ENCODE data around the gene PSKH1. TPM values are rescaled to one million over a fixed set of nuclear protein-coding genes. Genes with fewer than 3 reads are reported as not detected.

The PSKH1 gene
- total and polyA plus RNA-seq, 4 donors = 8.3 to 23.8 (median 13.8) TPM

GRCh38 chr16:67868290-67868689, 24.8 kb upstream of the PSKH1 start:
- peaks cover 0 to 19% (median 9%) of the 10 kb centered on the region in 4 donors for H3K36me3 ChIP-seq (ENCODE audit: control insufficient read depth in 4 of 4, insufficient read depth in 3 of 4, low read depth in 1 of 4, low read length in 3 of 4)
- TF ChIP-seq HNF4G (IDR thresholded peaks at IDR 0.05) (no peak), GABPA (IDR thresholded peaks at IDR 0.05 in 1 of 2, conservative IDR thresholded peaks at IDR 0.05 in 1 of 2) (no peak), FOXA2 (IDR thresholded peaks at IDR 0.05) (no peak), JUND (IDR thresholded peaks at IDR 0.05) (no peak), NR2F2 (IDR thresholded peaks at IDR 0.05) (no peak)
- TF ChIP-seq, protein P1, sequence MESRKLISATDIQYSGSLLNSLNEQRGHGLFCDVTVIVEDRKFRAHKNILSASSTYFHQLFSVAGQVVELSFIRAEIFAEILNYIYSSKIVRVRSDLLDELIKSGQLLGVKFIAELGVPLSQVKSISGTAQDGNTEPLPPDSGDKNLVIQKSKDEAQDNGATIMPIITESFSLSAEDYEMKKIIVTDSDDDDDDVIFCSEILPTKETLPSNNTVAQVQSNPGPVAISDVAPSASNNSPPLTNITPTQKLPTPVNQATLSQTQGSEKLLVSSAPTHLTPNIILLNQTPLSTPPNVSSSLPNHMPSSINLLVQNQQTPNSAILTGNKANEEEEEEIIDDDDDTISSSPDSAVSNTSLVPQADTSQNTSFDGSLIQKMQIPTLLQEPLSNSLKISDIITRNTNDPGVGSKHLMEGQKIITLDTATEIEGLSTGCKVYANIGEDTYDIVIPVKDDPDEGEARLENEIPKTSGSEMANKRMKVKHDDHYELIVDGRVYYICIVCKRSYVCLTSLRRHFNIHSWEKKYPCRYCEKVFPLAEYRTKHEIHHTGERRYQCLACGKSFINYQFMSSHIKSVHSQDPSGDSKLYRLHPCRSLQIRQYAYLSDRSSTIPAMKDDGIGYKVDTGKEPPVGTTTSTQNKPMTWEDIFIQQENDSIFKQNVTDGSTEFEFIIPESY (IDR thresholded peaks at IDR 0.05) = no peak
- WGBS = 97% methylated on average over 6 of the region's 6 CpGs

GRCh38 chr16:67869653-67870052, 23.4 kb upstream of the PSKH1 start:
- Histone ChIP-seq H3K9ac (ENCODE audit: low read depth in 1 of 2, low read length in 2 of 2) (no peak overlapping the region), H3K4me1 (ENCODE audit: control insufficient read depth in 4 of 4, insufficient read depth in 4 of 4, low read length in 3 of 4) (peaks cover 2 to 20% (median 16%) of the 10 kb centered on the region in 4 donors), H3K27me3 (ENCODE audit: control insufficient read depth in 4 of 4, insufficient read depth in 4 of 4, low read length in 3 of 4) (no peaks in the 10 kb centered on the region), H3K36me3 (ENCODE audit: control insufficient read depth in 4 of 4, insufficient read depth in 3 of 4, low read depth in 1 of 4, low read length in 3 of 4) (peaks cover 0 to 19% (median 9%) of the 10 kb centered on the region in 4 donors), H3K27ac (ENCODE audit: low read depth in 1 of 2, low read length in 2 of 2) (peak overlapping the region; percentile 36 to 43), H3K9me3 (ENCODE audit: control insufficient read depth in 4 of 4, low read length in 3 of 4) (no peaks in the 10 kb centered on the region), H3K4me3 (ENCODE audit: low read depth in 1 of 3, low read length in 3 of 3) (no peak overlapping the region)
- TF ChIP-seq EGR1 (IDR thresholded peaks at IDR 0.05; ENCODE audit: low read depth in 2 of 2) (no peak), RXRA (IDR thresholded peaks at IDR 0.05) (peak in 1 of 2 donors; percentile 53), HNF4A (conservative IDR thresholded peaks at IDR 0.05) (peak in 1 of 2 donors; percentile 37)
- no peak for DNase-seq (ENCODE audit: low spot score)
- 42% methylated on average over 7 of the region's 7 CpGs for WGBS

More at GRCh38 chr16:67868290-67868689, 24.8 kb upstream of the PSKH1 start:
- no peaks in the 10 kb centered on the region for H3K9me3 ChIP-seq (ENCODE audit: control insufficient read depth in 4 of 4, low read length in 3 of 4)
- H3K9ac ChIP-seq (ENCODE audit: low read depth in 1 of 2, low read length in 2 of 2) = no peak overlapping the region
- no peak overlapping the region for H3K27ac ChIP-seq (ENCODE audit: low read depth in 1 of 2, low read length in 2 of 2)
- no peak for DNase-seq (ENCODE audit: low spot score)
- peaks cover 0 to 8% (median 4%) of the 10 kb centered on the region in 4 donors for H3K4me1 ChIP-seq (ENCODE audit: control insufficient read depth in 4 of 4, insufficient read depth in 4 of 4, low read length in 3 of 4)
- no peaks in the 10 kb centered on the region for H3K27me3 ChIP-seq (ENCODE audit: control insufficient read depth in 4 of 4, insufficient read depth in 4 of 4, low read length in 3 of 4)
- no peak overlapping the region for H3K4me3 ChIP-seq (ENCODE audit: low read depth in 1 of 3, low read length in 3 of 3)

- no peak for TF ChIP-seq RAD21 (IDR thresholded peaks at IDR 0.05)
- TF ChIP-seq TAF1 (conservative IDR thresholded peaks at IDR 0.05) = no peak
- no peak for TF ChIP-seq JUND (IDR thresholded peaks at IDR 0.05)
- TF ChIP-seq GABPA (IDR thresholded peaks at IDR 0.05 in 1 of 2, conservative IDR thresholded peaks at IDR 0.05 in 1 of 2) = no peak
- TF ChIP-seq RXRA (IDR thresholded peaks at IDR 0.05) = no peak
- no peak for TF ChIP-seq FOXA1 (IDR thresholded peaks at IDR 0.05)
- TF ChIP-seq FOXA2 (IDR thresholded peaks at IDR 0.05) = no peak
- TF ChIP-seq NR2F2 (IDR thresholded peaks at IDR 0.05) = no peak
- no peak for TF ChIP-seq SP1 (IDR thresholded peaks at IDR 0.05)
- TF ChIP-seq, protein P1 (IDR thresholded peaks at IDR 0.05) = no peak
- no peak for TF ChIP-seq MAX (IDR thresholded peaks at IDR 0.05)
- TF ChIP-seq, protein P2, sequence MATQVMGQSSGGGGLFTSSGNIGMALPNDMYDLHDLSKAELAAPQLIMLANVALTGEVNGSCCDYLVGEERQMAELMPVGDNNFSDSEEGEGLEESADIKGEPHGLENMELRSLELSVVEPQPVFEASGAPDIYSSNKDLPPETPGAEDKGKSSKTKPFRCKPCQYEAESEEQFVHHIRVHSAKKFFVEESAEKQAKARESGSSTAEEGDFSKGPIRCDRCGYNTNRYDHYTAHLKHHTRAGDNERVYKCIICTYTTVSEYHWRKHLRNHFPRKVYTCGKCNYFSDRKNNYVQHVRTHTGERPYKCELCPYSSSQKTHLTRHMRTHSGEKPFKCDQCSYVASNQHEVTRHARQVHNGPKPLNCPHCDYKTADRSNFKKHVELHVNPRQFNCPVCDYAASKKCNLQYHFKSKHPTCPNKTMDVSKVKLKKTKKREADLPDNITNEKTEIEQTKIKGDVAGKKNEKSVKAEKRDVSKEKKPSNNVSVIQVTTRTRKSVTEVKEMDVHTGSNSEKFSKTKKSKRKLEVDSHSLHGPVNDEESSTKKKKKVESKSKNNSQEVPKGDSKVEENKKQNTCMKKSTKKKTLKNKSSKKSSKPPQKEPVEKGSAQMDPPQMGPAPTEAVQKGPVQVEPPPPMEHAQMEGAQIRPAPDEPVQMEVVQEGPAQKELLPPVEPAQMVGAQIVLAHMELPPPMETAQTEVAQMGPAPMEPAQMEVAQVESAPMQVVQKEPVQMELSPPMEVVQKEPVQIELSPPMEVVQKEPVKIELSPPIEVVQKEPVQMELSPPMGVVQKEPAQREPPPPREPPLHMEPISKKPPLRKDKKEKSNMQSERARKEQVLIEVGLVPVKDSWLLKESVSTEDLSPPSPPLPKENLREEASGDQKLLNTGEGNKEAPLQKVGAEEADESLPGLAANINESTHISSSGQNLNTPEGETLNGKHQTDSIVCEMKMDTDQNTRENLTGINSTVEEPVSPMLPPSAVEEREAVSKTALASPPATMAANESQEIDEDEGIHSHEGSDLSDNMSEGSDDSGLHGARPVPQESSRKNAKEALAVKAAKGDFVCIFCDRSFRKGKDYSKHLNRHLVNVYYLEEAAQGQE (IDR thresholded peaks at IDR 0.05) = no peak
- TF ChIP-seq HNF4G (IDR thresholded peaks at IDR 0.05) = no peak
- TF ChIP-seq CTCF (IDR thresholded peaks at IDR 0.05; ENCODE audit: low read depth, low read length, missing input control) = no peak
- TF ChIP-seq ATF3 (IDR thresholded peaks at IDR 0.05) = no peak
- no peak for TF ChIP-seq EGR1 (IDR thresholded peaks at IDR 0.05; ENCODE audit: low read depth in 2 of 2)
- no peak for DNase-seq (ENCODE audit: low spot score)
- Histone ChIP-seq H3K9ac (ENCODE audit: low read depth in 1 of 2, low read length in 2 of 2) (no peak overlapping the region), H3K27me3 (ENCODE audit: control insufficient read depth in 4 of 4, insufficient read depth in 4 of 4, low read length in 3 of 4) (no peaks in the 10 kb centered on the region), H3K27ac (ENCODE audit: low read depth in 1 of 2, low read length in 2 of 2) (peak overlapping the region in 1 of 2 donors; percentile 7), H3K4me3 (ENCODE audit: low read depth in 1 of 3, low read length in 3 of 3) (no peak overlapping the region), H3K9me3 (ENCODE audit: control insufficient read depth in 4 of 4, low read length in 3 of 4) (no peaks in the 10 kb centered on the region), H3K4me1 (ENCODE audit: control insufficient read depth in 4 of 4, insufficient read depth in 4 of 4, low read length in 3 of 4) (peaks cover 2 to 36% (median 28%) of the 10 kb centered on the region in 4 donors), H3K36me3 (ENCODE audit: control insufficient read depth in 4 of 4, insufficient read depth in 3 of 4, low read depth in 1 of 4, low read length in 3 of 4) (peaks cover 0 to 19% (median 8%) of the 10 kb centered on the region in 4 donors)
- WGBS = 84% methylated on average over 3 of the region's 3 CpGs
These were observed 21.8 kb upstream of the PSKH1 start for GRCh38 chr16:67871256-67871655.

Data from liver (tissue), 9 donors.